HG02852 (cell line): ENCODE data around the gene EHMT1.
"Not testable (repeated sequence)": the region's sequence is repeated elsewhere in the genome, so short reads cannot be mapped to it uniquely, and the experiment has no call there.

Experiments used
- ATAC-seq: cut with Tn5 transposase; IDR thresholded peaks from one replicate; pipeline ENCODE4 v1.9.1; 2021; ENCODE audit warnings: mild to moderate bottlenecking, moderate library complexity; ENCODE audit not compliant: unreplicated experiment

The EHMT1 gene

GRCh38 chr9:137880160-137880975 is 261.6 kb downstream of the EHMT1 start:
- ATAC-seq = no peak

- no peak for ATAC-seq
These were observed 262.2 kb downstream of the EHMT1 start for GRCh38 chr9:137880976-137881530.

- ATAC-seq = no peak
These were observed 263.0 kb downstream of the EHMT1 start for GRCh38 chr9:137881591-137882505.

GRCh38 chr9:137882506-137882821 is 263.7 kb downstream of the EHMT1 start:
- ATAC-seq = no peak

GRCh38 chr9:137883977-137884376 is 265.2 kb downstream of the EHMT1 start:
- not testable (repeated sequence) for ATAC-seq

GRCh38 chr9:137884547-137884946 is 265.7 kb downstream of the EHMT1 start:
- not testable (repeated sequence) for ATAC-seq

- ATAC-seq = not testable (repeated sequence)
These were observed 266.3 kb downstream of the EHMT1 start for GRCh38 chr9:137885121-137885520.
